ENCODE measurements around the gene IAPP. TPM values are rescaled to one million over a fixed set of nuclear protein-coding genes. Genes with fewer than 3 reads are reported as not detected.

IAPP gene
- total and polyA plus RNA-seq, 2 experiments from 2014 or later: 0.32 TPM; not detected in 1

DNA sequence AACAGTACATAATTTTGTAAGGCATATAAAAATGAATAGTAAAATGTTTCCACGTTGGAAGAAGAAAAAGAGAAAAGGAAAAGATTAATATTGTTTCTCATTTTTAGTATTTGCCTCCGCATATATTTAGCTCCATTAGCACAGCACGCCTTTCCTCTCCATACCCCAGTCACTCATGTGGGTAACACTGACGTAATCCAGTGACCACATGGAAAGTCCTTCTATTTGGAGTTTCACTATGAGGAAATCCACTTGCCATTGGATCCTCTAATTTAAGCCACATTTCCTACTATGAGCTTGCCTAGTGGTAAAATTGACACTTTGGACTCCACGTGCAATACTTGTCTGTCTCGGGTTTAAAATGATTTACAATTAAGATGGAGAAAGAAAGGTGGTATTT is 32.3 kb upstream of the IAPP start:
- DNase-seq (ENCODE audit: low spot score) (no peak), ATAC-seq (no peak)
- Histone ChIP-seq H2AFZ (no peak overlapping the region), H3K27me3 (ENCODE audit: insufficient read depth) (no peaks in the 10 kb centered on the region), H3F3A (replicated peaks; ENCODE audit: low read depth) (no peaks in the 10 kb centered on the region), H3K9me2 (ENCODE audit: insufficient read depth) (no peaks in the 10 kb centered on the region), H3K4me2 (no peak overlapping the region), H4K20me1 (replicated peaks; ENCODE audit: insufficient read depth) (no peaks in the 10 kb centered on the region), H3K4me3 (no peak overlapping the region), H3K27ac (ENCODE audit: low read depth) (no peak overlapping the region), H3K79me2 (replicated peaks; ENCODE audit: insufficient read depth) (no peaks in the 10 kb centered on the region), H3K36me3 (ENCODE audit: insufficient read depth) (no peaks in the 10 kb centered on the region), H3K4me1 (ENCODE audit: insufficient read depth) (peaks cover 43% of the 10 kb centered on the region)
- Mint-ChIP-seq H3K9me3 (no peaks in the 10 kb centered on the region), H3K4me1 (peaks cover 41% of the 10 kb centered on the region), H3K27me3 (ENCODE audit: insufficient read depth, low read depth, poor library complexity) (no peaks in the 10 kb centered on the region), H3K36me3 (ENCODE audit: low read depth) (no peaks in the 10 kb centered on the region; the same call in 2 of the 3 replicates), H3K27ac (peak overlapping the region; percentile 32), H3K4me3 (no peak overlapping the region)
- TF ChIP-seq, protein P1, sequence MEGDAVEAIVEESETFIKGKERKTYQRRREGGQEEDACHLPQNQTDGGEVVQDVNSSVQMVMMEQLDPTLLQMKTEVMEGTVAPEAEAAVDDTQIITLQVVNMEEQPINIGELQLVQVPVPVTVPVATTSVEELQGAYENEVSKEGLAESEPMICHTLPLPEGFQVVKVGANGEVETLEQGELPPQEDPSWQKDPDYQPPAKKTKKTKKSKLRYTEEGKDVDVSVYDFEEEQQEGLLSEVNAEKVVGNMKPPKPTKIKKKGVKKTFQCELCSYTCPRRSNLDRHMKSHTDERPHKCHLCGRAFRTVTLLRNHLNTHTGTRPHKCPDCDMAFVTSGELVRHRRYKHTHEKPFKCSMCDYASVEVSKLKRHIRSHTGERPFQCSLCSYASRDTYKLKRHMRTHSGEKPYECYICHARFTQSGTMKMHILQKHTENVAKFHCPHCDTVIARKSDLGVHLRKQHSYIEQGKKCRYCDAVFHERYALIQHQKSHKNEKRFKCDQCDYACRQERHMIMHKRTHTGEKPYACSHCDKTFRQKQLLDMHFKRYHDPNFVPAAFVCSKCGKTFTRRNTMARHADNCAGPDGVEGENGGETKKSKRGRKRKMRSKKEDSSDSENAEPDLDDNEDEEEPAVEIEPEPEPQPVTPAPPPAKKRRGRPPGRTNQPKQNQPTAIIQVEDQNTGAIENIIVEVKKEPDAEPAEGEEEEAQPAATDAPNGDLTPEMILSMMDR (conservative IDR thresholded peaks at IDR 0.05; ENCODE audit: low read depth in 2 of 2): no peak
- TF ChIP-seq EZH2 (IDR thresholded peaks at IDR 0.05; ENCODE audit: low read depth, unreplicated experiment): no peak
- TF ChIP-seq STAT1 (IDR thresholded peaks at IDR 0.05; ENCODE audit: unreplicated experiment): no peak
- TF ChIP-seq EZH2phosphoT487 (IDR thresholded peaks at IDR 0.05; ENCODE audit: unreplicated experiment): no peak
- TF ChIP-seq ZNF114 (CRISPR knock-in tag; IDR thresholded peaks at IDR 0.05): no peak
- TF ChIP-seq, protein P2, sequence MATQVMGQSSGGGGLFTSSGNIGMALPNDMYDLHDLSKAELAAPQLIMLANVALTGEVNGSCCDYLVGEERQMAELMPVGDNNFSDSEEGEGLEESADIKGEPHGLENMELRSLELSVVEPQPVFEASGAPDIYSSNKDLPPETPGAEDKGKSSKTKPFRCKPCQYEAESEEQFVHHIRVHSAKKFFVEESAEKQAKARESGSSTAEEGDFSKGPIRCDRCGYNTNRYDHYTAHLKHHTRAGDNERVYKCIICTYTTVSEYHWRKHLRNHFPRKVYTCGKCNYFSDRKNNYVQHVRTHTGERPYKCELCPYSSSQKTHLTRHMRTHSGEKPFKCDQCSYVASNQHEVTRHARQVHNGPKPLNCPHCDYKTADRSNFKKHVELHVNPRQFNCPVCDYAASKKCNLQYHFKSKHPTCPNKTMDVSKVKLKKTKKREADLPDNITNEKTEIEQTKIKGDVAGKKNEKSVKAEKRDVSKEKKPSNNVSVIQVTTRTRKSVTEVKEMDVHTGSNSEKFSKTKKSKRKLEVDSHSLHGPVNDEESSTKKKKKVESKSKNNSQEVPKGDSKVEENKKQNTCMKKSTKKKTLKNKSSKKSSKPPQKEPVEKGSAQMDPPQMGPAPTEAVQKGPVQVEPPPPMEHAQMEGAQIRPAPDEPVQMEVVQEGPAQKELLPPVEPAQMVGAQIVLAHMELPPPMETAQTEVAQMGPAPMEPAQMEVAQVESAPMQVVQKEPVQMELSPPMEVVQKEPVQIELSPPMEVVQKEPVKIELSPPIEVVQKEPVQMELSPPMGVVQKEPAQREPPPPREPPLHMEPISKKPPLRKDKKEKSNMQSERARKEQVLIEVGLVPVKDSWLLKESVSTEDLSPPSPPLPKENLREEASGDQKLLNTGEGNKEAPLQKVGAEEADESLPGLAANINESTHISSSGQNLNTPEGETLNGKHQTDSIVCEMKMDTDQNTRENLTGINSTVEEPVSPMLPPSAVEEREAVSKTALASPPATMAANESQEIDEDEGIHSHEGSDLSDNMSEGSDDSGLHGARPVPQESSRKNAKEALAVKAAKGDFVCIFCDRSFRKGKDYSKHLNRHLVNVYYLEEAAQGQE (IDR thresholded peaks at IDR 0.05; ENCODE audit: unreplicated experiment): no peak
- no peak for TF ChIP-seq ZNF331 (CRISPR knock-in tag; IDR thresholded peaks at IDR 0.05; ENCODE audit: low read depth)
- no peak for TF ChIP-seq POLR2AphosphoS5 (IDR thresholded peaks at IDR 0.05; ENCODE audit: low read depth)
- no peak for TF ChIP-seq ZNF462 (CRISPR knock-in tag; IDR thresholded peaks at IDR 0.05)
- no peak for TF ChIP-seq JUNB (IDR thresholded peaks at IDR 0.05; ENCODE audit: unreplicated experiment)
- no peak for TF ChIP-seq CREB1 (CRISPR knock-in tag; IDR thresholded peaks at IDR 0.05; ENCODE audit: low read depth)
- no peak for TF ChIP-seq NANOG (IDR thresholded peaks at IDR 0.05; ENCODE audit: borderline replicate concordance)
- TF ChIP-seq, protein P3, sequence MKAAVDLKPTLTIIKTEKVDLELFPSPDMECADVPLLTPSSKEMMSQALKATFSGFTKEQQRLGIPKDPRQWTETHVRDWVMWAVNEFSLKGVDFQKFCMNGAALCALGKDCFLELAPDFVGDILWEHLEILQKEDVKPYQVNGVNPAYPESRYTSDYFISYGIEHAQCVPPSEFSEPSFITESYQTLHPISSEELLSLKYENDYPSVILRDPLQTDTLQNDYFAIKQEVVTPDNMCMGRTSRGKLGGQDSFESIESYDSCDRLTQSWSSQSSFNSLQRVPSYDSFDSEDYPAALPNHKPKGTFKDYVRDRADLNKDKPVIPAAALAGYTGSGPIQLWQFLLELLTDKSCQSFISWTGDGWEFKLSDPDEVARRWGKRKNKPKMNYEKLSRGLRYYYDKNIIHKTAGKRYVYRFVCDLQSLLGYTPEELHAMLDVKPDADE (IDR thresholded peaks at IDR 0.05): no peak
